B cell (primary cell): ENCODE data around the gene TMC6.

Experiments
- CTCF ChIP-seq: fragments of 200-600 bp; IDR thresholded peaks from one replicate; pipeline ENCODE4 v1.8.0; 2022; ENCODE audit warnings: antibody characterized with exemption, mild to moderate bottlenecking
- EZH2 ChIP-seq: IDR thresholded peaks from 2 replicates; pipeline ENCODE4 v1.6.1; 2012; ENCODE audit warnings: borderline replicate concordance, low read depth, mild to moderate bottlenecking, moderate library complexity, low read length; ENCODE audit not compliant: insufficient read depth, poor library complexity, severe bottlenecking

GRCh38 chr17:78138204-78139060 lies 9.9 kb upstream of the TMC6 start:
- TF ChIP-seq CTCF (no peak), EZH2 (no peak)
